SK-N-SH treated with all-trans-retinoic acid at 6 μM for 48 hours (cell line): ENCODE results near the gene RNF111.

Experiments
- ATAC-seq: fragments of 200-7000 bp; cut with Tn5 transposase; 3 replicates; pipeline ENCODE4 v1.9.1; 2020; ENCODE audit warnings: mild to moderate bottlenecking, moderate library complexity
- ARNTL ChIP-seq: fragments of 450-650 bp; formaldehyde crosslinking; IDR thresholded peaks from 2 replicates; pipeline ENCODE4 v1.5.0; 2020; ENCODE audit warnings: low read depth, mild to moderate bottlenecking, moderate library complexity, borderline replicate concordance
- BACH2 ChIP-seq: fragments of 250-450 bp; sonication (Bioruptor Pico); IDR thresholded peaks from 2 replicates; pipeline ENCODE4 v1.9.0; 2021; ENCODE audit warnings: mild to moderate bottlenecking, borderline replicate concordance
- CSDC2 ChIP-seq: fragments of 250-450 bp; sonication (Bioruptor Pico); IDR thresholded peaks from 2 replicates; pipeline ENCODE4 v1.5.0; 2020; ENCODE audit warnings: mild to moderate bottlenecking, moderate library complexity
- CSRNP3 ChIP-seq: fragments of 250-450 bp; sonication (Bioruptor Pico); IDR thresholded peaks from 2 replicates; pipeline ENCODE4 v1.5.1; 2021; ENCODE audit warnings: mild to moderate bottlenecking, moderate library complexity
- ESRRG ChIP-seq: fragments of 250-450 bp; sonication (Bioruptor Pico); IDR thresholded peaks from 2 replicates; pipeline ENCODE4 v1.6.1; 2021; ENCODE audit warnings: mild to moderate bottlenecking
- GLIS3 ChIP-seq: fragments of 250-450 bp; sonication (Bioruptor Pico); IDR thresholded peaks from 2 replicates; pipeline ENCODE4 v1.5.0; 2020; ENCODE audit warnings: mild to moderate bottlenecking, moderate library complexity
- OSR1 ChIP-seq: fragments of 250-450 bp; sonication (Bioruptor Pico); IDR thresholded peaks from 2 replicates; pipeline ENCODE4 v1.8.0; 2022; ENCODE audit warnings: moderate library complexity, mild to moderate bottlenecking, inconsistent platforms
- PATZ1 ChIP-seq: fragments of 250-450 bp; sonication (Bioruptor Pico); IDR thresholded peaks from 2 replicates; pipeline ENCODE4 v1.8.0; 2020; ENCODE audit warnings: mild to moderate bottlenecking, moderate library complexity, borderline replicate concordance
- PPARA ChIP-seq: fragments of 250-450 bp; sonication (Bioruptor Pico); IDR thresholded peaks from 2 replicates; pipeline ENCODE4 v1.5.0; 2020; ENCODE audit warnings: mild to moderate bottlenecking, borderline replicate concordance
- RARB ChIP-seq: fragments of 250-450 bp; sonication (Bioruptor Pico); IDR thresholded peaks from 2 replicates; pipeline ENCODE4 v1.8.0; 2021; ENCODE audit warnings: mild to moderate bottlenecking, moderate library complexity
- SNAI2 ChIP-seq: fragments of 250-450 bp; sonication (Bioruptor Pico); IDR thresholded peaks from 2 replicates; pipeline ENCODE4 v1.5.0; 2020; ENCODE audit warnings: mild to moderate bottlenecking, moderate library complexity
- TCF4 ChIP-seq: fragments of 250-450 bp; sonication (Bioruptor Pico); IDR thresholded peaks from 2 replicates; pipeline ENCODE4 v1.8.0; 2021; ENCODE audit warnings: mild to moderate bottlenecking, moderate library complexity, borderline replicate concordance
- ZC3H10 ChIP-seq: fragments of 250-450 bp; sonication (Bioruptor Pico); IDR thresholded peaks from 2 replicates; pipeline ENCODE4 v1.5.1; 2021; ENCODE audit warnings: mild to moderate bottlenecking, moderate library complexity
- ZFP3 ChIP-seq: fragments of 250-450 bp; sonication (Bioruptor Pico); IDR thresholded peaks from 2 replicates; pipeline ENCODE4 v1.5.0; 2020; ENCODE audit warnings: mild to moderate bottlenecking, moderate library complexity
- ZNF565 ChIP-seq: fragments of 450-650 bp; formaldehyde crosslinking; conservative IDR thresholded peaks from 2 replicates; pipeline ENCODE4 v1.5.0; 2020; ENCODE audit warnings: low read depth, mild to moderate bottlenecking, moderate library complexity
- ZNF70 ChIP-seq: fragments of 450-650 bp; formaldehyde crosslinking; IDR thresholded peaks from 2 replicates; pipeline ENCODE4 v1.5.0; 2020; ENCODE audit warnings: mild to moderate bottlenecking, moderate library complexity
- ZNF8 ChIP-seq: fragments of 450-650 bp; formaldehyde crosslinking; IDR thresholded peaks from 2 replicates; pipeline ENCODE4 v1.5.0; 2020; ENCODE audit warnings: mild to moderate bottlenecking, moderate library complexity
- TF ChIP-seq, protein P1 (sequence below): fragments of 250-450 bp; sonication (Bioruptor Pico); IDR thresholded peaks from 2 replicates; pipeline ENCODE4 v1.5.1; 2020; ENCODE audit warnings: low read depth, mild to moderate bottlenecking, moderate library complexity
- TF ChIP-seq, protein P2 (sequence below): fragments of 250-450 bp; sonication (Bioruptor Pico); IDR thresholded peaks from 2 replicates; pipeline ENCODE4 v1.8.0; 2021; ENCODE audit warnings: low read depth, mild to moderate bottlenecking, moderate library complexity, borderline replicate concordance
- TF ChIP-seq, protein P3 (sequence below): fragments of 250-450 bp; sonication (Bioruptor Pico); IDR thresholded peaks from 2 replicates; pipeline ENCODE4 v1.5.0; 2020; ENCODE audit warnings: mild to moderate bottlenecking, moderate library complexity

The RNF111 gene

DNA sequence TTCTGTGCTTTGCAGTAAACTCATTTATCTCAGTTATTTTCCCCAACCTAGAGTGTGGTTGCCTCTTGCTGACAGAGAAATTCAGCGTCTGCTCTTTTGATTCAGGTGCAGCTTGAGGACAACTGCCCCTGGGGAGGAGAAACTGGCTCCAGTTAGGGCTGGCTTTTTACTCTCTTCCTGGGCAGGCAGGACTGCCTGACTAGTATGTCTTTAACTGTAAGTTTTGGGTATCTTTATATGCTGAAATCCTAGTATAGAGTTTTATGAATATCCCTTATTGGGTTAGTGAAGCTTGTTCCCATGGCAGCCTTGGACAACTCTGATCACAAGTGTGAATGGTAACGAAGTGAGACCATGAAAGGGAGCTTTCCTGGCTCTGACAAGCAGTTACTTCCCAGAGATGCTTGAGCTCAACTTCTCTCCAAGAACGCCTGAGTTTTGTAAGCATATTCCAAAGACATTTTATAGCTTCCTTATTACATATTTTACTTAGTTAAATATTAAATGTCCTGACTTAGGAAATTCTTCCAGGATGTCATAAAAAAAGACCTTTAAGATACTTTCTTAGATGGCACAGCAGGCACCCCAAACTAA lies 144.6 kb downstream of the RNF111 start (continued):
- TF ChIP-seq, protein P1, sequence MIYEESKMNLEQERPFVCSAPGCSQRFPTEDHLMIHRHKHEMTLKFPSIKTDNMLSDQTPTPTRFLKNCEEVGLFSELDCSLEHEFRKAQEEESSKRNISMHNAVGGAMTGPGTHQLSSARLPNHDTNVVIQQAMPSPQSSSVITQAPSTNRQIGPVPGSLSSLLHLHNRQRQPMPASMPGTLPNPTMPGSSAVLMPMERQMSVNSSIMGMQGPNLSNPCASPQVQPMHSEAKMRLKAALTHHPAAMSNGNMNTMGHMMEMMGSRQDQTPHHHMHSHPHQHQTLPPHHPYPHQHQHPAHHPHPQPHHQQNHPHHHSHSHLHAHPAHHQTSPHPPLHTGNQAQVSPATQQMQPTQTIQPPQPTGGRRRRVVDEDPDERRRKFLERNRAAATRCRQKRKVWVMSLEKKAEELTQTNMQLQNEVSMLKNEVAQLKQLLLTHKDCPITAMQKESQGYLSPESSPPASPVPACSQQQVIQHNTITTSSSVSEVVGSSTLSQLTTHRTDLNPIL (CRISPR knock-in tag), result no peak

DNA sequence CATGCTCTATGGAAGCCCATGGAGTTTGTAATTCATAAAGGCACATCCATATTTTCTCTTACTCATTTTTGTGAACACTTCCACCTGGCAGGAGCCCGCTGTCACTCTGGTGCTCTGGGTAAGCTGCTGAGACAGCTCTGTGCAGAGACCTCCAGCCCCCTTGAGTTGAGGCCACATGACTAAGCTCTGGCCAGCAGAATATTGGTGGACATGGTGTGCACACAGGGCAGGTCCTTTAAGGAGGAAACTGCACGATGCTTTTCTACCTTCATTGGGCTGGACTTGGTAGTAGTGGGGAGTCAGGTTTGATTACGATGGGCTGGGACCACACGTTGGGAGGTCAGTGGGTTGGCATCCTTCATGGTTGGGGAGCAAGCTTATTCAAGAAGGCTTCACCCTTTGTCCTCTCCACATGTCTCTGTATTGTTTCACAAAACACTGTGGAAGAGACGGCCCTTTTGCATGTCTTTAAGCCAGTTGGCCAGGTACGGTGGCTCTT lies 146.5 kb downstream of the RNF111 start:
- no peak for ATAC-seq
- TF ChIP-seq ZFP3 (CRISPR knock-in tag), result no peak
- no peak for TF ChIP-seq PPARA
- TF ChIP-seq CSRNP3 (CRISPR knock-in tag), result no peak
- no peak for TF ChIP-seq SNAI2 (CRISPR knock-in tag)
- TF ChIP-seq ARNTL (CRISPR knock-in tag), result no peak
- TF ChIP-seq ESRRG (CRISPR knock-in tag), result no peak
- TF ChIP-seq BACH2 (CRISPR knock-in tag), result no peak
- no peak for TF ChIP-seq ZC3H10 (CRISPR knock-in tag)
- TF ChIP-seq RARB (CRISPR knock-in tag), result no peak
- no peak for TF ChIP-seq ZNF70 (CRISPR knock-in tag)
- no peak for TF ChIP-seq CSDC2 (CRISPR knock-in tag)
- TF ChIP-seq, protein P1 (CRISPR knock-in tag), result no peak
- TF ChIP-seq PATZ1 (CRISPR knock-in tag), result no peak
- TF ChIP-seq, protein P2, sequence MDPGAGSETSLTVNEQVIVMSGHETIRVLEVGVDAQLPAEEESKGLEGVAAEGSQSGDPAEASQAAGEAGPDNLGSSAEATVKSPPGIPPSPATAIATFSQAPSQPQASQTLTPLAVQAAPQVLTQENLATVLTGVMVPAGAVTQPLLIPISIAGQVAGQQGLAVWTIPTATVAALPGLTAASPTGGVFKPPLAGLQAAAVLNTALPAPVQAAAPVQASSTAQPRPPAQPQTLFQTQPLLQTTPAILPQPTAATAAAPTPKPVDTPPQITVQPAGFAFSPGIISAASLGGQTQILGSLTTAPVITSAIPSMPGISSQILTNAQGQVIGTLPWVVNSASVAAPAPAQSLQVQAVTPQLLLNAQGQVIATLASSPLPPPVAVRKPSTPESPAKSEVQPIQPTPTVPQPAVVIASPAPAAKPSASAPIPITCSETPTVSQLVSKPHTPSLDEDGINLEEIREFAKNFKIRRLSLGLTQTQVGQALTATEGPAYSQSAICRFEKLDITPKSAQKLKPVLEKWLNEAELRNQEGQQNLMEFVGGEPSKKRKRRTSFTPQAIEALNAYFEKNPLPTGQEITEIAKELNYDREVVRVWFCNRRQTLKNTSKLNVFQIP (CRISPR knock-in tag), result no peak
- no peak for TF ChIP-seq ZNF565 (CRISPR knock-in tag)
- TF ChIP-seq, all 23 proteins: peak for 0

DNA sequence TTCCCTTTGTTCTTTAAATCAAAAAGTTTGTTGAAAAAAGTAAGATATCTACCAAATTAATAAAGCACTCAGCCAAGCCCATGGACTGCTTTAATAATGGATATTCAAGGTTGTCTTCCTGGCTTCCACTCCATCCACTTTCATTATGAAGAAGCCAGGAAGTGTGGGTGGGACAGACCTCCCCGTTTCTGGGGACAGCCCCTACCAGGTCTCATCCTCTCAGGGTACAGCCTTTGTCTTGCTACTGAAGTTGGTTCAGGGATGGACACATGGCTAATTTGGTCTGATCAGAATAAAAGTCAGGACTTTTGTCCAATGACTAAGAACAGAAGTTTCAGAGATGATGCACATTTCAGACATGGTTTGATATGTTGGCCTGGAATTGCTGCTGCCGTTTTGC lies 150.1 kb downstream of the RNF111 start:
- no peak for ATAC-seq
- TF ChIP-seq OSR1 (CRISPR knock-in tag), result no peak
- no peak for TF ChIP-seq PATZ1 (CRISPR knock-in tag)
- TF ChIP-seq, protein P2 (CRISPR knock-in tag), result no peak
- no peak for TF ChIP-seq ZNF565 (CRISPR knock-in tag)
- TF ChIP-seq ARNTL (CRISPR knock-in tag), result no peak
- no peak for TF ChIP-seq TCF4
- TF ChIP-seq ZFP3 (CRISPR knock-in tag), result no peak
- TF ChIP-seq CSRNP3 (CRISPR knock-in tag), result no peak
- TF ChIP-seq GLIS3 (CRISPR knock-in tag), result no peak
- no peak for TF ChIP-seq SNAI2 (CRISPR knock-in tag)
- TF ChIP-seq, protein P3, sequence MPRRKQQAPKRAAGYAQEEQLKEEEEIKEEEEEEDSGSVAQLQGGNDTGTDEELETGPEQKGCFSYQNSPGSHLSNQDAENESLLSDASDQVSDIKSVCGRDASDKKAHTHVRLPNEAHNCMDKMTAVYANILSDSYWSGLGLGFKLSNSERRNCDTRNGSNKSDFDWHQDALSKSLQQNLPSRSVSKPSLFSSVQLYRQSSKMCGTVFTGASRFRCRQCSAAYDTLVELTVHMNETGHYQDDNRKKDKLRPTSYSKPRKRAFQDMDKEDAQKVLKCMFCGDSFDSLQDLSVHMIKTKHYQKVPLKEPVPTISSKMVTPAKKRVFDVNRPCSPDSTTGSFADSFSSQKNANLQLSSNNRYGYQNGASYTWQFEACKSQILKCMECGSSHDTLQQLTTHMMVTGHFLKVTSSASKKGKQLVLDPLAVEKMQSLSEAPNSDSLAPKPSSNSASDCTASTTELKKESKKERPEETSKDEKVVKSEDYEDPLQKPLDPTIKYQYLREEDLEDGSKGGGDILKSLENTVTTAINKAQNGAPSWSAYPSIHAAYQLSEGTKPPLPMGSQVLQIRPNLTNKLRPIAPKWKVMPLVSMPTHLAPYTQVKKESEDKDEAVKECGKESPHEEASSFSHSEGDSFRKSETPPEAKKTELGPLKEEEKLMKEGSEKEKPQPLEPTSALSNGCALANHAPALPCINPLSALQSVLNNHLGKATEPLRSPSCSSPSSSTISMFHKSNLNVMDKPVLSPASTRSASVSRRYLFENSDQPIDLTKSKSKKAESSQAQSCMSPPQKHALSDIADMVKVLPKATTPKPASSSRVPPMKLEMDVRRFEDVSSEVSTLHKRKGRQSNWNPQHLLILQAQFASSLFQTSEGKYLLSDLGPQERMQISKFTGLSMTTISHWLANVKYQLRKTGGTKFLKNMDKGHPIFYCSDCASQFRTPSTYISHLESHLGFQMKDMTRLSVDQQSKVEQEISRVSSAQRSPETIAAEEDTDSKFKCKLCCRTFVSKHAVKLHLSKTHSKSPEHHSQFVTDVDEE, result no peak
- TF ChIP-seq ZNF70 (CRISPR knock-in tag), result no peak
- TF ChIP-seq RARB (CRISPR knock-in tag), result no peak
- no peak for TF ChIP-seq ZNF8
- no peak for TF ChIP-seq PPARA
- TF ChIP-seq ESRRG (CRISPR knock-in tag), result no peak
